Spleen (tissue), 11 donors: ENCODE measurements around the gene NOTCH1. TPM values are rescaled to one million over a fixed set of nuclear protein-coding genes. Genes with fewer than 3 reads are reported as not detected.

Experiments used
- DNase-seq: peaks from one replicate; pipeline ENCODE4 v3.0.0-alpha.2; 2020
- H3K27ac ChIP-seq, 8 donors: fragments of 200-600 bp; sonication (generic) in 7 of 8; 1 replicate in 4 of 8; 2 replicates in 4 of 8; pipeline versions ENCODE4 v1.5.0 to v1.8.0; 2016 to 2021; ENCODE audit warnings: inconsistent platforms in 4 of 8, mild to moderate bottlenecking in 4 of 8, moderate library complexity in 1 of 8
- H3K27me3 ChIP-seq, 7 donors: fragments of 200-600 bp; sonication (generic) in 6 of 7; replicated peaks in 1 of 7; 1 replicate in 4 of 7; 2 replicates in 3 of 7; pipeline versions ENCODE4 v1.5.0 to v1.8.0; 2016 to 2021; ENCODE audit warnings: inconsistent platforms in 3 of 7, mild to moderate bottlenecking in 1 of 7
- H3K36me3 ChIP-seq, 6 donors: fragments of 200-600 bp; sonication (generic) in 5 of 6; 1 replicate in 4 of 6; 2 replicates in 2 of 6; pipeline versions ENCODE4 v1.5.0 to v1.8.0; 2016 to 2021; ENCODE audit warnings: inconsistent platforms in 2 of 6
- H3K4me1 ChIP-seq, 6 donors: fragments of 200-600 bp; sonication (generic) in 5 of 6; 1 replicate in 3 of 6; 2 replicates in 3 of 6; pipeline versions ENCODE4 v1.5.0 to v1.8.0; 2016 to 2021; ENCODE audit warnings: inconsistent platforms in 3 of 6
- H3K4me3 ChIP-seq, 8 donors: fragments of 200-600 bp; sonication (generic) in 7 of 8; 1 replicate in 4 of 8; 2 replicates in 4 of 8; pipeline versions ENCODE4 v1.5.0 to v1.8.0; 2016 to 2021; ENCODE audit warnings: inconsistent platforms in 4 of 8, mild to moderate bottlenecking in 4 of 8, moderate library complexity in 2 of 8
- H3K9me3 ChIP-seq, 8 donors: fragments of 200-600 bp; sonication (generic) in 7 of 8; 1 replicate in 4 of 8; 2 replicates in 4 of 8; pipeline versions ENCODE4 v1.5.0 to v1.8.0; 2016 to 2021; ENCODE audit warnings: inconsistent platforms in 4 of 8
- POLR2A ChIP-seq, 3 donors: fragments of 450-650 bp; IDR thresholded peaks; one replicate each; pipeline ENCODE4 v1.5.1; 2017; ENCODE audit warnings: antibody characterized with exemption in 3 of 3, mild to moderate bottlenecking in 1 of 3
- POLR2AphosphoS5 ChIP-seq, 3 donors: sonication (generic); formaldehyde crosslinking; IDR thresholded peaks; one replicate each; pipeline ENCODE4 v1.5.1; 2017; ENCODE audit warnings: antibody characterized with exemption in 3 of 3
- WGBS, 5 donors: extraction: QIAGEN DNeasy Blood & Tissue Kit in 3 of 5; methylation state at CpG; one replicate each; pipeline versions ENCODE4 v1.1.5 to v1.1.7; 2013 to 2018; 5-methylcytosine and 5-hydroxymethylcytosine counted together
- intact Hi-C: fragments of 100-400 bp; cut with DNase I; formaldehyde crosslinking; loops from one replicate; pipeline ENCODE4 v1.15.0; 2023; ENCODE audit warnings: low total_unique reads
- polyA plus RNA-seq, 3 donors: library from polyadenylated mRNA; stranded (reverse); fragments of 200-250 nt; gene quantifications; one replicate each; pipeline ENCODE4 v1.2.1, GENCODE V29; 2013
- total RNA-seq, 7 donors: library from RNA; depleted of rRNA in 3 of 7; stranded (reverse); fragments of >200 nt in 3 of 7; fragmentation: NEBNext Ultra II Directional in 4 of 7; extraction: Animal tissue kit (Norgen Biotek cat#: 25700) in 4 of 7; gene quantifications; one replicate each; pipeline versions ENCODE4 v1.1.0 to v1.2.1, GENCODE V29; 2016 to 2021
- TF ChIP-seq, protein P1 (sequence below), 11 experiments: fragments of 200-600 bp in 7 of 11; fragments of 450-650 bp in 4 of 11; sonication (generic) in 4 of 11; IDR thresholded peaks in 8 of 11; conservative IDR thresholded peaks in 3 of 11; 1 replicate in 7 of 11; 2 replicates in 4 of 11; pipeline versions ENCODE4 v1.4.0 to v1.8.0; 2016 to 2021; ENCODE audit warnings: antibody characterized with exemption in 11 of 11, inconsistent platforms in 4 of 11, mild to moderate bottlenecking in 1 of 11
- donor health status: healthy with polysubstance abuse.
- donor health status: DM: no; HTN: no; CAD: no; lungs with moderate emphysema.
- donor health status: DM: no; HTN: no; CAD: no.
- donor health status: Bipolar disorder and iron deficiency.
- donor health status: healthy.
- donor health status: DM: no; HTN: no; CAD: no.
- donor health status: DM: yes; HTN: yes; CAD: no.

Gene NOTCH1
- total and polyA plus RNA-seq, 10 donors = 4.9 to 140 (median 93.9) TPM

DNA sequence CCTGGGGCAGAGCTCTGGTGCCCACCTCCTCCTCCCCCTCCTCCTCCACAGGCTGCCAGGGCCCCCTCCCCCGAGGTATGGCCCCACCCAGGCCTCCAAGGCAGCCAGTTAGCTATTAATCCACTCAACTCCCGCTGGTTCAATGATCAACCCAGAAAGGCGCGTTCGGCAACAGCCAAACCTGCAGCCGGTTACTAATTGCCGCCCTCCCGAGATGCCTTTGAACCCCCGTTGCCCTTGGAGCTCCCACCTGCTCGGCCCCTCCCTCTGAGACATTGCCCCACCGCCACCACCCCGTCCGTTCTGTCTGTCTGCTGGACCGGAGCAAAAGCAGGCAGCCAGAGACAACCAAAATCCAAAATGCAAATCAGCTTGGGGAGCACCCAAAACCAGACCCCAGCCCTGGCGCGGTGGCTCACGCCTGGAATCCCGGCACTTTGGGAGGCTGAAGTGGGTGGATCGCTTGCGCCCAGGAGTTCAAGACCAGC, 25.8 kb downstream of the NOTCH1 start:
- Histone ChIP-seq H3K27me3 (no peaks in the 10 kb centered on the region), H3K4me1 (peaks cover 9 to 67% (median 46%) of the 10 kb centered on the region in 6 donors), H3K36me3 (peaks cover 0 to 94% (median 73%) of the 10 kb centered on the region in 6 donors), H3K4me3 (no peak overlapping the region), H3K9me3 (no peaks in the 10 kb centered on the region), H3K27ac (peak overlapping the region in 3 of 8 donors; percentile 4 to 27 (median 26))
- intact Hi-C loops = no loop called here
- no peak for DNase-seq
- 88 to 93% (median 92%) methylated on average over 19 to 20 of the region's 20 CpGs for WGBS, 5 donors
- TF ChIP-seq POLR2AphosphoS5 (IDR thresholded peaks at IDR 0.05) (no peak), POLR2A (IDR thresholded peaks at IDR 0.05) (no peak)
- TF ChIP-seq, protein P1, sequence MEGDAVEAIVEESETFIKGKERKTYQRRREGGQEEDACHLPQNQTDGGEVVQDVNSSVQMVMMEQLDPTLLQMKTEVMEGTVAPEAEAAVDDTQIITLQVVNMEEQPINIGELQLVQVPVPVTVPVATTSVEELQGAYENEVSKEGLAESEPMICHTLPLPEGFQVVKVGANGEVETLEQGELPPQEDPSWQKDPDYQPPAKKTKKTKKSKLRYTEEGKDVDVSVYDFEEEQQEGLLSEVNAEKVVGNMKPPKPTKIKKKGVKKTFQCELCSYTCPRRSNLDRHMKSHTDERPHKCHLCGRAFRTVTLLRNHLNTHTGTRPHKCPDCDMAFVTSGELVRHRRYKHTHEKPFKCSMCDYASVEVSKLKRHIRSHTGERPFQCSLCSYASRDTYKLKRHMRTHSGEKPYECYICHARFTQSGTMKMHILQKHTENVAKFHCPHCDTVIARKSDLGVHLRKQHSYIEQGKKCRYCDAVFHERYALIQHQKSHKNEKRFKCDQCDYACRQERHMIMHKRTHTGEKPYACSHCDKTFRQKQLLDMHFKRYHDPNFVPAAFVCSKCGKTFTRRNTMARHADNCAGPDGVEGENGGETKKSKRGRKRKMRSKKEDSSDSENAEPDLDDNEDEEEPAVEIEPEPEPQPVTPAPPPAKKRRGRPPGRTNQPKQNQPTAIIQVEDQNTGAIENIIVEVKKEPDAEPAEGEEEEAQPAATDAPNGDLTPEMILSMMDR (IDR thresholded peaks at IDR 0.05 in 8 of 11, conservative IDR thresholded peaks at IDR 0.05 in 3 of 11) = no peak

DNA sequence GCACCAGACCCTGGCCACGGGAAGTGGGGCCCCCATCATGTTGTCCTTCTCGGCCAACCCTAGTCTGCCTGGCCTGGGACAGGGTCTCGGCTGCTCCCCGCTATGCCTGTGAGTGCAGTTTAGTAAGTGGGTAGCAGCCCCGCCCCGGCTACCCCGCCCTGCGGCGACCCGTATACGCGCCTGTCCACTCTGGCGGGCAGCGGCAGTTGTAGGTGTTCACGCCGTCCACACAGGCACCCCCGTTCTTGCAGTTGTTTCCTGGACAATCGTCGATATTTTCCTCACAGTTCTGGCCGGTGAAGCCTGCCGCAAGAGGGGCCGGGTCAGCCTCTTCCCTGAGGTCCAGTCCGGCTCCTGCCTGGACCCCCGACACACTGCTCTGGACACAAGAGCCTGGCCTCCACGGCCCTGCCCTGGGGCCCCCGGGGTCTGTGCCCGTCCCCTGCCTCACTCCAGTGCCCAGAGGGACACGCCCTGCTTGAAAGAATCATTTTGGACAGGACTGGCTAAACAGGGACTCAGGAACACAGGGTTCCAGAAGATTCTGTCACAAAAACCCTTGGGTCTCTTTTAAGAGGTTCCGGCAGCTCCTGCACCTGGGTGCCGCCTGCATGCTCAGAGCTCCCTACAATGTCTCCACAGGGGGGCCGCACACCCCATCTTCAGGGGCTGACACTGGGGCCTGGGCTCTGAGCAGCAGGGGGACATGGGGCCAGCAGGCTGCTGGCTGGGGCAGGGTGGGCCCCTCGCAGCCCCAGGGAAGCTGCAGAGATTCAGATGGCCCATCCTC, 26.4 kb downstream of the NOTCH1 start:
- Histone ChIP-seq H3K4me3 (no peak overlapping the region), H3K9me3 (no peaks in the 10 kb centered on the region), H3K27ac (peak overlapping the region in 3 of 8 donors; percentile 4 to 27 (median 26)), H3K36me3 (peaks cover 0 to 99% (median 80%) of the 10 kb centered on the region in 6 donors), H3K27me3 (no peaks in the 10 kb centered on the region), H3K4me1 (peaks cover 7 to 66% (median 46%) of the 10 kb centered on the region in 6 donors)
- intact Hi-C loops = no loop called here
- DNase-seq = no peak
- 92 to 94% (median 93%) methylated on average over 27 to 32 of the region's 32 CpGs for WGBS, 5 donors
- peak in 1 of 3 donors; percentile 20 for TF ChIP-seq POLR2AphosphoS5 (IDR thresholded peaks at IDR 0.05)
- TF ChIP-seq, protein P1 (IDR thresholded peaks at IDR 0.05 in 8 of 11, conservative IDR thresholded peaks at IDR 0.05 in 3 of 11) = no peak

DNA sequence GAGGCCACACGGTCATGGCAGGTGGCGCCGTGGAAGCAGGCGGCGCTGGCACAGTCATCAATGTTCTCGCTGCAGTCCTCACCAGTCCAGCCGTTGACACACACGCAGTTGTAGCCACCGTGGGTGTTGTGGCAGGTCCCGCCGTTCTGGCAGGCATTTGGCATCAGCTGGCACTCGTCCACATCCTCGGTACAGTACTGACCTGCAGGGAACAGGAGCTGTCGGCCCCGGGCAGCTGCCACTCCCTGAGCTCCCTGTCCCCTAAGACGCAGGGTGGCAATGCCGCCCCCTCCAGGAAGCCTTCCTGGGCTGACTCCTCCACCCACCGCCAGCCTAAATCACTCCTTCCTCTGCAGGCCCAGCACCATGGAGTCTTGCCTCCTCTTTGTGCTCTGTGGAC, 27.2 kb downstream of the NOTCH1 start:
- Histone ChIP-seq H3K27me3 (no peaks in the 10 kb centered on the region), H3K4me1 (peaks cover 9 to 66% (median 49%) of the 10 kb centered on the region in 6 donors), H3K36me3 (peaks cover 0 to 100% (median 86%) of the 10 kb centered on the region in 6 donors), H3K4me3 (no peak overlapping the region), H3K9me3 (no peaks in the 10 kb centered on the region), H3K27ac (peak overlapping the region in 2 of 8 donors; percentile 26 to 27)
- TF ChIP-seq, protein P1 (IDR thresholded peaks at IDR 0.05 in 8 of 11, conservative IDR thresholded peaks at IDR 0.05 in 3 of 11) = no peak
- TF ChIP-seq POLR2A (IDR thresholded peaks at IDR 0.05) (no peak), POLR2AphosphoS5 (IDR thresholded peaks at IDR 0.05) (no peak)
- intact Hi-C loops = no loop called here
- DNase-seq = no peak
- 86 to 94% (median 93%) methylated on average over 10 to 18 of the region's 18 CpGs for WGBS, 5 donors

DNA sequence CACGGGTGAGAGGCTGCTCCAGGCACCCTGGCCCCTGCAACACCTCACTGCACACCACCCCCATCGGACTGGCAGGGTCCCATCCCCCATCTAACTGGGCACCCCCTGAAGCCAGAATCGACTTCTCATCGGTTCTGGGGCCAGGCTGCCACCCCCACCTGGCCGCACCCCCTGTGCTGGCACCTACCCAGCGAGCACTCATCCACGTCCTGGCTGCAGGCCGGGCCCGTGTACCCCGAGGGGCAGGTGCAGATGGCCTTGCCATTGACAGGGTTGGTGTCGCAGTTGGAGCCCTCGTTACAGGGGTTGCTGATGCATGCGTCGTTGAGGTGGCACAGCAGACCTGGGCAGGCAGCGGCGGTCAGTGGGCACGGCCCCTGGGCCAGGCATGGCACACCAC, 27.9 kb downstream of the NOTCH1 start:
- no peak for TF ChIP-seq POLR2A (IDR thresholded peaks at IDR 0.05)
- no peak for TF ChIP-seq POLR2AphosphoS5 (IDR thresholded peaks at IDR 0.05)
- TF ChIP-seq, protein P1 (IDR thresholded peaks at IDR 0.05 in 8 of 11, conservative IDR thresholded peaks at IDR 0.05 in 3 of 11) = no peak
- 87 to 94% (median 92%) methylated on average over 4 to 17 of the region's 17 CpGs for WGBS, 5 donors
- Histone ChIP-seq H3K36me3 (peaks cover 0 to 100% (median 87%) of the 10 kb centered on the region in 6 donors), H3K4me1 (peaks cover 9 to 65% (median 48%) of the 10 kb centered on the region in 6 donors), H3K9me3 (no peaks in the 10 kb centered on the region), H3K27me3 (no peaks in the 10 kb centered on the region), H3K27ac (peak overlapping the region in 1 of 8 donors; percentile 26), H3K4me3 (no peak overlapping the region)
- intact Hi-C loops = no loop called here
- DNase-seq = no peak
